ENCODE data around the gene POTEE. TPM values are rescaled to one million over a fixed set of nuclear protein-coding genes. Genes with fewer than 3 reads are reported as not detected.
"Not testable (repeated sequence)": the region's sequence is repeated elsewhere in the genome, so short reads cannot be mapped to it uniquely, and the experiment has no call there.

Gene POTEE
- total and polyA plus RNA-seq, 2 donors from 2014 or later, result 0.09 TPM; not detected in 1

GRCh38 chr2:131196186-131196585, 13.2 kb upstream of the POTEE start:
- H3K4me1 ChIP-seq (ENCODE audit: control insufficient read depth in 2 of 3, insufficient read depth in 2 of 3, low read depth in 1 of 3, low read length in 3 of 3); DNase-seq; intact Hi-C loops (cut with DNase I); H3K36me3 ChIP-seq (ENCODE audit: control insufficient read depth in 2 of 3, insufficient read depth in 3 of 3, low read length in 3 of 3); H3K27ac ChIP-seq (ENCODE audit: low read depth in 2 of 2, low read length in 2 of 2); H3K27me3 ChIP-seq (ENCODE audit: control insufficient read depth, insufficient read depth, low read length); FAIRE-seq; H3K9me3 ChIP-seq (ENCODE audit: control insufficient read depth in 2 of 3, insufficient read depth in 1 of 3, low read length in 3 of 3); H3K9ac ChIP-seq (ENCODE audit: low read length in 3 of 3); H3K4me3 ChIP-seq (ENCODE audit: low read length in 3 of 3): not testable (repeated sequence)

GRCh38 chr2:131201098-131201497, 8.2 kb upstream of the POTEE start:
- no peaks in the 10 kb centered on the region for H3K4me1 ChIP-seq (ENCODE audit: control insufficient read depth in 2 of 3, insufficient read depth in 2 of 3, low read depth in 1 of 3, low read length in 3 of 3)
- no peak for FAIRE-seq
- no peaks in the 10 kb centered on the region for H3K27me3 ChIP-seq (ENCODE audit: control insufficient read depth, insufficient read depth, low read length)
- H3K36me3 ChIP-seq (ENCODE audit: control insufficient read depth in 2 of 3, insufficient read depth in 3 of 3, low read length in 3 of 3), result no peaks in the 10 kb centered on the region
- TF ChIP-seq CTCF (IDR thresholded peaks at IDR 0.05; ENCODE audit: borderline replicate concordance, extremely low read depth, insufficient read depth), result no peak
- no peak overlapping the region for H3K4me3 ChIP-seq (ENCODE audit: low read length in 3 of 3)
- no peak for DNase-seq
- H3K9ac ChIP-seq (ENCODE audit: low read length in 3 of 3), result no peak overlapping the region
- intact Hi-C loops (cut with DNase I), result no loop called here
- no peaks in the 10 kb centered on the region for H3K9me3 ChIP-seq (ENCODE audit: control insufficient read depth in 2 of 3, insufficient read depth in 1 of 3, low read length in 3 of 3)
- no peak overlapping the region for H3K27ac ChIP-seq (ENCODE audit: low read depth in 2 of 2, low read length in 2 of 2)

- H3K9me3 ChIP-seq (ENCODE audit: control insufficient read depth in 2 of 3, insufficient read depth in 1 of 3, low read length in 3 of 3); H3K9ac ChIP-seq (ENCODE audit: low read length in 3 of 3); H3K27ac ChIP-seq (ENCODE audit: low read depth in 2 of 2, low read length in 2 of 2); FAIRE-seq; H3K27me3 ChIP-seq (ENCODE audit: control insufficient read depth, insufficient read depth, low read length); DNase-seq; H3K36me3 ChIP-seq (ENCODE audit: control insufficient read depth in 2 of 3, insufficient read depth in 3 of 3, low read length in 3 of 3); H3K4me1 ChIP-seq (ENCODE audit: control insufficient read depth in 2 of 3, insufficient read depth in 2 of 3, low read depth in 1 of 3, low read length in 3 of 3); intact Hi-C loops (cut with DNase I); H3K4me3 ChIP-seq (ENCODE audit: low read length in 3 of 3): not testable (repeated sequence)
Measured at GRCh38 chr2:131207839-131208238, 1.5 kb upstream of the POTEE start.

- H3K9me3 ChIP-seq (ENCODE audit: control insufficient read depth in 2 of 3, insufficient read depth in 1 of 3, low read length in 3 of 3); H3K9ac ChIP-seq (ENCODE audit: low read length in 3 of 3); H3K4me3 ChIP-seq (ENCODE audit: low read length in 3 of 3); FAIRE-seq; DNase-seq; H3K4me1 ChIP-seq (ENCODE audit: control insufficient read depth in 2 of 3, insufficient read depth in 2 of 3, low read depth in 1 of 3, low read length in 3 of 3); H3K27me3 ChIP-seq (ENCODE audit: control insufficient read depth, insufficient read depth, low read length); H3K36me3 ChIP-seq (ENCODE audit: control insufficient read depth in 2 of 3, insufficient read depth in 3 of 3, low read length in 3 of 3); intact Hi-C loops (cut with DNase I); H3K27ac ChIP-seq (ENCODE audit: low read depth in 2 of 2, low read length in 2 of 2): not testable (repeated sequence)
Measured at GRCh38 chr2:131209773-131210104, 403 bp downstream of the POTEE start.

- H3K9me3 ChIP-seq (ENCODE audit: control insufficient read depth in 2 of 3, insufficient read depth in 1 of 3, low read length in 3 of 3); H3K4me3 ChIP-seq (ENCODE audit: low read length in 3 of 3); DNase-seq; H3K27me3 ChIP-seq (ENCODE audit: control insufficient read depth, insufficient read depth, low read length); FAIRE-seq; H3K36me3 ChIP-seq (ENCODE audit: control insufficient read depth in 2 of 3, insufficient read depth in 3 of 3, low read length in 3 of 3); intact Hi-C loops (cut with DNase I); H3K4me1 ChIP-seq (ENCODE audit: control insufficient read depth in 2 of 3, insufficient read depth in 2 of 3, low read depth in 1 of 3, low read length in 3 of 3); H3K27ac ChIP-seq (ENCODE audit: low read depth in 2 of 2, low read length in 2 of 2); H3K9ac ChIP-seq (ENCODE audit: low read length in 3 of 3): not testable (repeated sequence)
Measured at GRCh38 chr2:131210434-131211211, 1.3 kb downstream of the POTEE start.

- FAIRE-seq; H3K9ac ChIP-seq (ENCODE audit: low read length in 3 of 3); intact Hi-C loops (cut with DNase I): not testable (repeated sequence)
Measured at GRCh38 chr2:131217238-131217986, 8.1 kb downstream of the POTEE start.

GRCh38 chr2:131235543-131236449, 26.5 kb downstream of the POTEE start:
- H3K36me3 ChIP-seq (ENCODE audit: control insufficient read depth in 2 of 3, insufficient read depth in 3 of 3, low read length in 3 of 3); H3K27ac ChIP-seq (ENCODE audit: low read depth in 2 of 2, low read length in 2 of 2); H3K9me3 ChIP-seq (ENCODE audit: control insufficient read depth in 2 of 3, insufficient read depth in 1 of 3, low read length in 3 of 3); H3K9ac ChIP-seq (ENCODE audit: low read length in 3 of 3); H3K4me1 ChIP-seq (ENCODE audit: control insufficient read depth in 2 of 3, insufficient read depth in 2 of 3, low read depth in 1 of 3, low read length in 3 of 3); intact Hi-C loops (cut with DNase I); H3K27me3 ChIP-seq (ENCODE audit: control insufficient read depth, insufficient read depth, low read length); FAIRE-seq: not testable (repeated sequence)
- peak in 4 of 5 donors; percentile 71 to 92 (median 82) for DNase-seq
- H3K4me3 ChIP-seq (ENCODE audit: low read length in 3 of 3), result peak overlapping the region in 1 of 3 donors; percentile 11

More at GRCh38 chr2:131217238-131217986, 8.1 kb downstream of the POTEE start:
- not testable (repeated sequence) for DNase-seq; H3K4me1 ChIP-seq (ENCODE audit: control insufficient read depth in 2 of 3, insufficient read depth in 2 of 3, low read depth in 1 of 3, low read length in 3 of 3); H3K36me3 ChIP-seq (ENCODE audit: control insufficient read depth in 2 of 3, insufficient read depth in 3 of 3, low read length in 3 of 3); H3K9me3 ChIP-seq (ENCODE audit: control insufficient read depth in 2 of 3, insufficient read depth in 1 of 3, low read length in 3 of 3); H3K27me3 ChIP-seq (ENCODE audit: control insufficient read depth, insufficient read depth, low read length); H3K4me3 ChIP-seq (ENCODE audit: low read length in 3 of 3); H3K27ac ChIP-seq (ENCODE audit: low read depth in 2 of 2, low read length in 2 of 2)
